Progenitor cell of endocrine pancreas (in vitro differentiated cells): ENCODE data around the gene BMPR1B. TPM values are rescaled to one million over a fixed set of nuclear protein-coding genes. Genes with fewer than 3 reads are reported as not detected.

ENCODE experiments used
- DNase-seq: peaks from one replicate; pipeline ENCODE4 v3.0.0; 2021; ENCODE audit warnings: low spot score; ENCODE audit not compliant: unreplicated experiment
- H3K27ac Mint-ChIP-seq: 2 replicates; pipeline ENCODE4 v1.8.0; 2021; ENCODE audit warnings: mild to moderate bottlenecking, moderate library complexity, mixed read lengths
- H3K27me3 Mint-ChIP-seq: 2 replicates; pipeline ENCODE4 v1.8.0; 2021; ENCODE audit warnings: mixed read lengths
- H3K36me3 Mint-ChIP-seq: 2 replicates; pipeline ENCODE4 v1.8.0; 2022; ENCODE audit warnings: mixed read lengths; ENCODE audit not compliant: insufficient read depth
- H3K4me1 Mint-ChIP-seq: 2 replicates; pipeline ENCODE4 v1.8.0; 2021; ENCODE audit warnings: low read depth, mixed read lengths
- H3K4me3 Mint-ChIP-seq: 2 replicates; pipeline ENCODE4 v1.8.0; 2021; ENCODE audit warnings: low read depth, mild to moderate bottlenecking, moderate library complexity, mixed read lengths
- H3K9me3 Mint-ChIP-seq: 2 replicates; pipeline ENCODE4 v1.8.0; 2021; ENCODE audit warnings: low read depth, mixed read lengths
- total RNA-seq: library from RNA; stranded (reverse); gene quantifications from 2 replicates; pipeline ENCODE4 v1.2.1, GENCODE V29; 2021
- TF ChIP-seq, protein P1 (sequence below): fragments of 200-600 bp; sonication (generic); IDR thresholded peaks from one replicate; pipeline ENCODE4 v1.5.0; 2021; ENCODE audit warnings: antibody characterized with exemption, mild to moderate bottlenecking; ENCODE audit not compliant: unreplicated experiment

The BMPR1B gene
- total RNA-seq, 1 donor from 2014 or later, result 21.1 TPM

DNA sequence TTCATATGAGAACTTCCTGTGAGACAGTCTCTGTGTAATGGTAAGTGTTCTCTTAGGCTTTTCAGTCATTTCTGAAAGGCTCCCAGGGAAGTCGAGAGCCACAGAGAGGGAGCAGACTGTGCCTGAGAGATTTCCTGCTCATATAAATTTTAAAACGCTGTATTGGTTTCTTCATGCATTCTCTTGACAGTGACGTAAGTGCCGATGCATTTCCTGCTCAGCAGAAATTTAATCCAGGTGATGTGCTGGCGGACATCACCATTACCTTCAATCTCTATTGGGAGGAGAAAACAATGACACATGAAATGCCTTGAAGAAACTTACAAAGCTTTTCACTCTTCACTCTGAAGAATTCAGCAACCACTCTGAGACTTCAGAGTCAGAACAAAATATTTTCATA lies 383.6 kb downstream of the BMPR1B start:
- DNase-seq, result no peak
- H3K9me3 Mint-ChIP-seq, result peaks cover 23% of the 10 kb centered on the region
- no peaks in the 10 kb centered on the region for H3K27me3 Mint-ChIP-seq
- no peak overlapping the region for H3K4me3 Mint-ChIP-seq
- H3K27ac Mint-ChIP-seq, result no peak overlapping the region
- TF ChIP-seq, protein P1, sequence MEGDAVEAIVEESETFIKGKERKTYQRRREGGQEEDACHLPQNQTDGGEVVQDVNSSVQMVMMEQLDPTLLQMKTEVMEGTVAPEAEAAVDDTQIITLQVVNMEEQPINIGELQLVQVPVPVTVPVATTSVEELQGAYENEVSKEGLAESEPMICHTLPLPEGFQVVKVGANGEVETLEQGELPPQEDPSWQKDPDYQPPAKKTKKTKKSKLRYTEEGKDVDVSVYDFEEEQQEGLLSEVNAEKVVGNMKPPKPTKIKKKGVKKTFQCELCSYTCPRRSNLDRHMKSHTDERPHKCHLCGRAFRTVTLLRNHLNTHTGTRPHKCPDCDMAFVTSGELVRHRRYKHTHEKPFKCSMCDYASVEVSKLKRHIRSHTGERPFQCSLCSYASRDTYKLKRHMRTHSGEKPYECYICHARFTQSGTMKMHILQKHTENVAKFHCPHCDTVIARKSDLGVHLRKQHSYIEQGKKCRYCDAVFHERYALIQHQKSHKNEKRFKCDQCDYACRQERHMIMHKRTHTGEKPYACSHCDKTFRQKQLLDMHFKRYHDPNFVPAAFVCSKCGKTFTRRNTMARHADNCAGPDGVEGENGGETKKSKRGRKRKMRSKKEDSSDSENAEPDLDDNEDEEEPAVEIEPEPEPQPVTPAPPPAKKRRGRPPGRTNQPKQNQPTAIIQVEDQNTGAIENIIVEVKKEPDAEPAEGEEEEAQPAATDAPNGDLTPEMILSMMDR, result no peak
- peaks cover 39% of the 10 kb centered on the region for H3K36me3 Mint-ChIP-seq
- H3K4me1 Mint-ChIP-seq, result no peaks in the 10 kb centered on the region

DNA sequence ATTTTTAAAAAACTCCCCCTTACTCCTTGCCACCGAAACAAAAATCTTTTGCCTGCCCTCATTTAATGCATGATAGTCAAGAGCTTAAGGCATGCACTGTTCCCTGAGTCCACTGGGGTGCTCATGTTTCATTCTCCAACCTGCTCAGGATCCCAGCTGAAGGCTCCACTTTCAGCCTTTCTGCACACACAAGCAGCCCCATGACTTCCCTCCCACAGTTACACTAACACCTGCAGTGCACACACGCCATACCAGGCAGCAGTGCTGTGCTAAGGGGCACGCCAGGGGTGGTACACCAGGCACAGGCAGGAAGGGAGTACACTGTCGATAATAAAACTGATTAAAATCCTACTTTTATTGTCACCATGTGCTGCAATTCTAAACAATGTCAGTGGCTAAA lies 385.2 kb downstream of the BMPR1B start:
- TF ChIP-seq, protein P1, result peak; percentile 25

DNA sequence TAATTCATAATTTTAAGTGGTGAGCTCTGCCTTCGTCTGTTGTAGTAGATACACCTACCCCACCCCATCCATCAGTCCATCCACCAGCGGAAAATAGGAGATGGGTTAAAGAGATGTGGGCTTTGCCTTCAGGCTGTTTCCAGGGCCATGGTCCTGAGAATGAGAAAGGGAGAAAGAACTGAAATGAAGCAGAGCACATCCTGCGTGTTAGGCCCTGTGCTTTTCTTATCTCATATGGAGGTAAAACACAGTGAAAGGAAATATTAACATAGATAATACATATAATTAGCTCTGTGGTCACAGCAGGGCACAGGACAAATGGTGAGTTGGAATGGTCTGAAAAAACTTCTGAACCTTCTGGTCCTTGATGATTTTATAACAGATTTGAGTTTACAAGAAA lies 393.5 kb downstream of the BMPR1B start:
- TF ChIP-seq, protein P1, result no peak
- H3K9me3 Mint-ChIP-seq, result no peaks in the 10 kb centered on the region
- no peak for DNase-seq
- no peak overlapping the region for H3K4me3 Mint-ChIP-seq
- peaks cover 4% of the 10 kb centered on the region for H3K4me1 Mint-ChIP-seq
- peaks cover 3% of the 10 kb centered on the region for H3K36me3 Mint-ChIP-seq
- H3K27me3 Mint-ChIP-seq, result no peaks in the 10 kb centered on the region
- H3K27ac Mint-ChIP-seq, result no peak overlapping the region

More for the DNA sequence above, 385.2 kb downstream of the BMPR1B start:
- Mint-ChIP-seq H3K4me3 (no peak overlapping the region), H3K36me3 (peaks cover 25% of the 10 kb centered on the region), H3K27ac (no peak overlapping the region), H3K4me1 (no peaks in the 10 kb centered on the region), H3K9me3 (peaks cover 14% of the 10 kb centered on the region), H3K27me3 (no peaks in the 10 kb centered on the region)
- DNase-seq, result no peak

DNA sequence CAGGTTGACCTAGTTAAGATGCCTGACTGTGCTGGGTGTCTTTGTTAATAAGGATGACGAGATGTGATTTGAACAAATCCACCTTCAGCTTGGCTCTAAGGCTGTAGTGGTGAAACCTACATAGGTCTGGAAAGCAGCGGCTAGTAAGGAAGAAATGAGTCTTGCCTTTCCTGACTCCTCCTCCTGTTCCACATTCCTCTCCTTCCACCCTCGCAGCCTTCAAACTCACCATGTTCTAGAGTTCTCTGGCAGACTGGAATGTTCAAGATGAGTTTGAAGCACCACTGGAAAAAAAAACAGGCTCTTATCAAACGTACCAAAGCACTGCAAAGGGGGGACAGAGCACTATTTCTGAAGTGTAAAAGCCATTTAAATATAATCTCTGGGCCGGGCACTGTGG lies 395.4 kb downstream of the BMPR1B start:
- no peak overlapping the region for H3K4me3 Mint-ChIP-seq
- no peak for DNase-seq
- H3K4me1 Mint-ChIP-seq, result peaks cover 4% of the 10 kb centered on the region
- no peaks in the 10 kb centered on the region for H3K9me3 Mint-ChIP-seq
- H3K27me3 Mint-ChIP-seq, result no peaks in the 10 kb centered on the region
- H3K36me3 Mint-ChIP-seq, result peaks cover 6% of the 10 kb centered on the region
- TF ChIP-seq, protein P1, result no peak
- H3K27ac Mint-ChIP-seq, result no peak overlapping the region

DNA sequence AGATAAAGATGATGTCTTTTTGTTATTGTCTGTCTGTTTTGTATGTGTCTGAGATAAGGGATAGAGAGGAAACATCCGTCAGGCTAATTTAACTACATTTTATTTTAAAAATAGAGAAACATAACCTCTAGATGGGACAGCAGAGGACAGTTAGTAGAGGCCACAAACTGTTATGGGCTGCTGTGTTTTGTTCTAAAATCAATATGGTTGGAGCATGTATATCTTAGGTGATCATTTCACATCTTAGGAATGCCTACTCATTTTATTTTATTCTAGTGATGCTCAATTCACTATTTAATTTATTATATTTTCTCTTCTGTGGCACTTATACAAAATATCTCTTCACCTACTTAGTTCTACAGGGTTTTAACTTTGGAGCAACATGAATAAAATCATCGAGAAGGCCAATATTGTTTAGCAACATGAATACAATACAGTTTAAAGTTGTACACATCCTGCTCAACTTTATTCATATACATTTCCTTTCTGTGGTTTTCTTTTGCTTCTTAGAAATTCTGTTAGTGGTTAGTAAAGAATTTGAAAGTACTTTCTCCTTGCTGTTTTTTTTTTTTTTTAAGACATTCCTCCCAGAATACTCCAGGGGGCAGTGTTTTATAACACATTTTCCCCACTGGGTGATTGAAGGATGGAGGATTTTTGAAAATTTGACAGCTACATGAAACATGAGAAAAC lies 398.1 kb downstream of the BMPR1B start:
- no peaks in the 10 kb centered on the region for H3K27me3 Mint-ChIP-seq
- TF ChIP-seq, protein P1, result peak; percentile 77
- DNase-seq, result no peak
- H3K4me3 Mint-ChIP-seq, result no peak overlapping the region
- peaks cover 10% of the 10 kb centered on the region for H3K36me3 Mint-ChIP-seq
- H3K9me3 Mint-ChIP-seq, result no peaks in the 10 kb centered on the region
- H3K27ac Mint-ChIP-seq, result peak overlapping the region; percentile 3
- H3K4me1 Mint-ChIP-seq, result peaks cover 4% of the 10 kb centered on the region
